Stimulated activated CD4-positive, alpha-beta T cell treated with anti-CD3 and anti-CD28 coated beads, Interleukin-2, amount 100 ng/mL, for 4 hours (primary cell): ENCODE results near the gene ASB1.

Experiments used
- DNase-seq: peaks from one replicate; pipeline ENCODE4 v3.0.0-alpha.2; 2020; ENCODE audit warnings: low read depth

ASB1 gene

DNA sequence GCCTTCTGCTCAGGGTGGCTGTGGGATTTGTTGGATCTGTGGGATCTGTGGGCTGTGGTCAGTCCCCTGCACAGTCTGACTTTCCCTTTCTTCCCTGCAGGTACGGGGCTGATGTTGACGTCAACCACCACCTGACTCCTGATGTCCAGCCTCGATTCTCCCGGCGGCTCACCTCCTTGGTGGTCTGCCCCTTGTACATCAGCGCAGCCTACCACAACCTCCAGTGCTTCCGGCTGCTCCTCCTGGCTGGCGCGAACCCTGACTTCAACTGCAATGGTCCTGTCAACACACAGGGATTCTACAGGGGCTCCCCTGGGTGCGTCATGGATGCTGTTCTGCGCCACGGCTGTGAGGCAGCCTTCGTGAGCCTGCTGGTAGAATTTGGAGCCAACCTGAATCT, 17.5 kb downstream of the ASB1 start:
- no peak for DNase-seq

DNA sequence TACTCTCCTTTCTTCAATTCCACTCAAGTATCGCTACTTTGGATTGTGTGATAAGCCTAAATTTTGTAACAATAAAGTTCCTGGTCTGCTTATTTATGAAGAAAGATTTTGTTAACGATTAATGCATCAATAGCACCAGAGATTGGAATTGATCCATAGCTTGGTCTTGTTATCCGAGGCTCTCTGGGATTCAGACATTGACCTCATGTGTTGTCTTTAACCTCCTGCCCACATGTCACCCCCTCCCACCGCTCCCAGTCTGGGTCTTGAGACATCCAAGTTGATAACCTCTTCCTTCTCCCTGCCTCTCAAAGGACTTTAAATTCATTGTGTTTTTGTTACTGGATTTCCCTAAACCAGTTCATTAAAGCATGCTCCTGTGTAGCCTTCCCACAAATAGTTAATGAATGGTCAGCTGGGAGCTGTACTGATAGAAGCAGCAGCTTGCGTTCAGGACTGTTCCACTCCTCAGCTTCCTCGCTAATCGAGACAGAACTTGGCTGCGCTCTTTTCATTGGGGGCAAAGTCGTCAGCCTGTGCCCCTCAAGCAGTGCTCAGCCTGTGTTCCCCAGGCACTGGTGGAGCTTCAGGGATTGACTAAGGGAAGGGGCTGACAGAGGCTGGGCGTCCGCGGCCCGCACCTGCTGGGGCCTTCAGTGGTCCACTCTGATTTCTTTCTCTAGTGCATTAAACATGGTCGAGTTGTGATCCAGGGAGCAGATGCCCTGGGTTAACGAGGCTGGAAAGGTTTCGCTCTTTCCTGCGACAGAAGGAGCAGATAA, 18.9 kb downstream of the ASB1 start:
- no peak for DNase-seq

DNA sequence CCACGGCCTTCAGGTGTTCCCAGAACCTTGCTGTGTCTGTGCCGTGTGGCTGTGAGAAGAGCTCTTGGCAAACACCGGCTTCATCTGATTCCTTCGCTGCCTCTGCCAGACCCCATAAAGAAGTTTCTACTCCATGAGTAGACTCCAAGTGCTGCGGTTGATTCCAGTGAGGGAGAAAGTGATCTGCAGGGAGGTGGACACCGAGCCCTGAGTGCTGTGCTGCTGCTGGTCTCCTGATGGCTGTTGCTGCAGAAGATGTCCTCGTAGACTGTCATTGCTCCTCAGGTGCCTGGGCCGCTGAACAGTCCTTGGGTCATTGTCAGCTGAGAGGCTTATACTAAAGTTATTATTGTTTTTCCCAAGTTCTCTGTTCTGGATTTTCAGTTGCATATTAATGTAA, 19.6 kb downstream of the ASB1 start:
- DNase-seq, result no peak

DNA sequence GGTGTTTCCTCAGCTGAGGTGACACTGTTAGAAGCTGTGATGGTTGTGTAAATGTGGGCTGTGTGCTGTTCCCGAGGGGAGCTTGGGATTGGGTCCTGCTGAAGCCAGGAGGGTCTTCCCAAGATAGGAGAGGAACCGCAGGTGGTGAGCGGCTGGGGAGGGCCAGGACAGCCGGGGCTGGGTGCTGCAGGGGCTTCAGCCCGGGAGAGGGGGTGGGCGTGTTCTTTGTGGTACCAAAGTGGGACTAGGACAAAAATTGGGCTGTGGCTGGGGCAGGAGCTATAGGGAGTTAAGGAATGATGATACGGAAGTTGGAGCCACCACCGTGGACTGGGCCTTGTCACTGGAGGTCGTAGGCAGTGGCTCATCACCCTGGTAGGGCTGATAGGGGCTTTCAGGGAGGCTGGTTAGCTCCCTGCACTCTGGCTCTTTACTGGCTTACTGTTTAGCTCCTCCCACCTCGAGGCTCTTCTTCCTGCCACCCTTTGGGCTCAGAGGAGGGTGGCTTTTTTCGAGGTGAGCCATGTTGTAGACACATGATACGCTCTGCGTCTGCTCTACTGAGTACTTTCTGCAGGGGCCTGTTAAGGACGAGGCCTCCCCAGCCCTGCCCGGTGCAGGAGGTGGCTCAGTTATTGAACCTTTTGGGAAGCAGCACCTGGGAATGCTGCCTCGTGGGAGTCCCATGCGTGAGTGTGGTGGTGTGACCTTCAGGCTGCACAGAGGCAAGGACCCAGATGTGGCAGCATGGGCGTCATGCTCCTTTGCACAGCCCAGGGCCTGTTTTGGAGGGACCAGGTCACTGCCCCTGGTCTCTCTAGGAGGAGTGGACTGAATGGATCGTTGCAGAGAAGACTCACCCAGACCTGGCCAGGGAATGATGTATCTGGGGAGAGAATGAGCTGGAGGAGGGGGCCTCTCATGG, 21.6 kb downstream of the ASB1 start:
- DNase-seq, result no peak

DNA sequence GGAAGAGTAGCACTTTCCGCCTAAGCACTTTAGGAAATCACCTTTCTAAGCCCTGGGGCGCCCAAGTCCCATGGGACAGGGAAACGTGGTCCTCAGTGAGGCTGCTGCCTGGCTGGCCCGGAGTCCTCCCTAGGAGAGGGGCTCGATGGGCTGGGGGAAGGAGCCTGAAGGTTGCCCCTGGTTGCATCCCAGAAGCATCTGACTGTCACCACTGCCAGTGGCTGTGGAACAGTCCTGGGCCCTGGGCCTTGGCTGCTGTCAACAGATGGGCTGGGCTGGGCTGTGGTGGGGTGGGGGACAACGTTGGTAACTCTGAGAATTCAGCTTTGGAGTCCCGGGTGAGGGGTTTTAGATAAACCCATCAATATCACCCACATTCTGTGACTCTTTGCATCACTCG, 22.5 kb downstream of the ASB1 start:
- no peak for DNase-seq

DNA sequence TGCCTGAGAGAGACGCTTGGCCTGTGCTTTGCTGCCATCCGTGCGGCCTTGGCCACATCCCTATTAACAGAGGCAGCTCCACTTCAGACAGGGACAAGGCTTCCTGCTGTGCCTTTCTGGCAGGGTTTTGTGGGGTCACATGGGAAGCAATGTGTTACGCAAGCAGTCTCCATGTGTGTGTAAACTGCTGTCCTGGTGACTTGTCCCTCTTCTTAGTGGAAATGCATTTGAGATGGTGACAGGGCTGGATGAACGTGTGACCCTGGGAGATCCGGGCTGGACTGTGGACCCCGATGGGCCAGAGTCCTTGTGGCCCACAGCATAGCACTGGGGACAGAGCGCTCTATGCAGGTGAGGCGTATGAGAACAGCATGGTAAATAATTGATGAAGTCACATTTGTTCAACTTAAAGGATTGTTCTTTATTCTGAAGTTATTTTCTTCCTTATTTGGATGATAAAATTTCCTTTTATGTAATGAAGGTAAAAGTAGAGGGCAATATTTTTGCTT, 23.2 kb downstream of the ASB1 start:
- DNase-seq, result no peak

DNA sequence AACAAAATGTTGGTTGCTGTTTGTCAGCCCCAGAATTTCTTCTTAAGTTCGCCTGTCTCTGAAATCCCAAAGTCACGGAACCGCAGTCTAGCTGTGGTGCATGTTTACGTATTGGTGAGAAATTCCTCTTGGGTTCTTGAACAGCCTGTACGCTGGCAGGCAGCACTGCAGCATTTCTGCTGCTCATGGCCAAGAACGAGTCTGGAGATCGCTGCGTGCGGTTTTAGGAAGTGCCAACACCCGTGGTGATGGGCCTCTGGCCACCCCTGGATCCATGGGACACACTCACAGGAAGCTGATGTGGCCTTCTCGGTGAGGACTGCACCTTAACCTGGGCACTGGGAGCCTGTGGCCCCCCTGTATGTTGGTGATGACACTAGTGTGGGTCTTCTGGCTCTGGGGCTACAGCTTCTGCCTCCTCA, 23.7 kb downstream of the ASB1 start:
- no peak for DNase-seq

DNA sequence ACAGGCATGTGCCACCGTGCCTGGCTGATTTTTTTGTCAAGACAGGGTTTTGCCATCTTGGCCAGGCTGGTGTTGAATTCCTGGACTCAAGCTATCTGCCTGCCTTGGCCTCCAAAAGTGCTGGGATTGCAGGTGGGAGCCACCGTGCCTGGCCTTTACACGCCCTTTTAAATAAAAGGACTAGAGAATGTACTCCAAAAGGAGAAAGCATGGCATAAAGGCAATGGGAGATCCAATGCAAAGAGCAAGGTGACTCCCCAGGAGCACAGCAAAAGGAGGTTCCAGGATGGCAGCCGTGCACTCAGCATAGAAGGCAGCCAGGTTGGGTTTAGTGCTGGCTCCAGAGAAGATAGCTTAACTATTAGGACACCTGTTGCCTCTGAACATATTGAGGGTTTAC, 27.1 kb downstream of the ASB1 start:
- DNase-seq, result no peak

DNA sequence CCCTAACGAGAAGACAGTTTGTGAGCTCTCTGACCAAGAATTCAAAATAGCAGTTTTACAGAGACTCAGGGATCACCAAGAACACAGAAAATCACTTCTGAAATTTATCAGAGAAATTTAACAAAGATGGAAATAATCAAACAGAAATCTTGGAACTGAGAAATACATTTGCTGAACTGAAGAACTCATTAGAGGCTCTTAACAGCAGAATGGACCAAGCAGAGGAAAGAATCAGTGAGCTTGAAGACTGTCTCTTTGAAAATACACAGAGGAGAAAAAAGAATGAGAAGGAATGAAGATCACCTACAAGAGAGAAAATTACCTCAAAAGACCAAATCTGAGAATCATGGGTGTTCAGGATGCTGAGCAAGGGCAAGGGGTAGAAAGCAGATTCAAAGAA, 29.7 kb downstream of the ASB1 start:
- DNase-seq, result no peak

DNA sequence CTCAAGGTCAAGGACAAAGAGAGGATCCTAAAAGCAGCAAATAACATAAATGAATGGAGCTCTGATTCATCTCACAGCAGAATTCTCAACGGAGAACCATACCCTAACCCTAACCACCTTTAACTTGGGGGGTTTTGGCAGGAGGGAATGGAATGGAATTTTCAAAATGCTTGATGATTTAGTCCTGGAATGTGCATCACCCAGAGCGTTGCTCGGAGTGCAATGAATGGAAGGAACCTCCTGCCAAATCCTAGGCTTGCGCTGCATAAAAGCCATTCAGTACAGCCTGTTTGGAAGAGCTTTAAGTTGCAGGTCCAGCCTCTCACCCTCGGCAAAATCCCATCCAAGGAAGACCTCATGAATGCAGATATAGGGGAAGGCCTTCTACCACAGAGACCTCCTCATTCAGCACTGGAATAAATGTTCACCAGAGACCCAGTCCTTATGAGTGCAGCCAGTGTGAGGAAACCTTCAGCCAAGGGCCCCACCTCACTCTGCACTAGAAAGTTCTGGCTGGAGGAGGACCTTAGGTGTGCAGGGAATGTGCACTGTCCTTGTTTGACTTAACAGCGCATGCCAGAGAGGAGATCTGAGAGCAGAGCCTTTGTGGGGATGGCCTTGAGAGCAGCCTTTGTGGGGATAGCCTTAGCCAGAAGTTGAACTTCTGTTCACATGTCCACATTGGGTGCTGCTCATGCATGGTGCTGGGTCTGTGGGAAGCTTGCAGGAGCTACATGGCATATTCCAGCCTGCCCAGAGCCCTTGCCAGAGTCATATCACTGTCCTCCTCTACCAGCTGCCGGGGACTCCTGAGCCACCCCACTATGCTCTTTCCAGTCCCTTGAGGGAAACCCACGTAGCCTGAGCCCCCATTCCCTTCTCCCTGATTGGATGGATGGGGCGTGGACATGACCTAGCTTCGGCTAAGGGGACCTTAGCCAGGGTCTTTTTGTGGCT, 30.5 kb downstream of the ASB1 start:
- no peak for DNase-seq

DNA sequence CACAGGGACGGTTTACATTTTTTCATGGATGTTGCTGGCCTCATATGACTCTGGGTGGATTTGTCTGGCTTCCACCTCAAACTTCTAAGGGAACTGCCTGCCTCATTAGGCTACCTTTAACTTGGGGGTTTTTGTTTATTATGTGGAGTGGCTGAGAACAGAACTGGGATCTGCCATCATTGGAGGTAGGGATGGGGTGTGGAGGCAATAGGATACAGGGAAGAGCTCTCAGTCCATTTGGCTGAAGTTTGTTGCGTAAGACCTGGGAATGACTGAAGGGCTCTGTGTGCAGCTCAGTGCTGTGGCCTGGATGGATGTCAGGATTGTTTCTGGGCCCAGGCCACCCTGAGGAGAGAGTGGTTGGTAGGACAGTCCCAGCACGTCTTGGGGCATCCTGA, 31.2 kb downstream of the ASB1 start:
- no peak for DNase-seq

DNA sequence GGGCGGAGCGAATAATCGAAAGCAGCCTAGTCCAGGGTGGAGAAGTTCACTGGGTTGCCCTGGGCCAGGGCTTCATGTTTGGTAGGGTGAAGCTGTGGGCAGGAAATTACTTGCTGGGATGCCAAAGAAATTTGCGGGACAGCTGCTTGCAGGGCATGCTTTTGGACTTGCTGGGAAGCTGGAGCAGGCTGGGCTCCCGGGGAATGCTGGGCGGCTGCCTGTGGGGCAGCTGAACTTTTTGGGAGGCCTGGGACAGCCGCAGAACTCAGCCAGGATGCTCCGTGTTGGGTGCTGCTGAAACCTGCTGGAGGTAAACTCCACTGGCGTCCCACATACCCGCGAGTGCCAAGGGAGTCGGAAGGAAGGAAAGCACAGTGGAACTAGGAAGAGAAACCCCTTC, 31.9 kb downstream of the ASB1 start:
- DNase-seq, result no peak

DNA sequence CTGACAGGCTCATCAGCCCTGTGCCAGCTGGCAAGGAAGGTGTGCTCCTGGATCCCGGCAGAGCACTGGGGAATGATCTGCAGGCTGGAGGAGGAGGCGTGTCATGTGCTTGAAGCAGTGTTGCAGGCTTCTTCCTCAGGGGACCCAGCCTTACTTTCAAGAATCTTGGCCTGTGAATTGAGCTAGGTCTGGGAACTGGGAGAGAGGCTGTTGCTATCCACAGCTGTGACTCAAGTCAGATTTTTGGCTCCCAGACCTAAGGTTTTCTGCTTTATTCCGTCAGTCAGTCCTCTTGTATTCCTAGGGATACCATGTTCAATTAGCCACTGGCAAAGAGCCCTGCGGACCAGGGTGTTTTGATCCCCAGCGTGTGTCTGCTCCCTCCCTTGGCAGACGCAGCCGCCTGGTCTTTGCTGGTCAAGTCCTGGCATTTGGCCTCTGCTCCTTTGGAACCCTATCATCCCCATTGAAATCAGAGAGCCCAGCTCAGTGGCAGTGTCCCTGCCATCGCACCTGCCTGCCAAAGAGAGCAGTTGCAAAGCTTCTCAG, 32.4 kb downstream of the ASB1 start:
- DNase-seq, result no peak

DNA sequence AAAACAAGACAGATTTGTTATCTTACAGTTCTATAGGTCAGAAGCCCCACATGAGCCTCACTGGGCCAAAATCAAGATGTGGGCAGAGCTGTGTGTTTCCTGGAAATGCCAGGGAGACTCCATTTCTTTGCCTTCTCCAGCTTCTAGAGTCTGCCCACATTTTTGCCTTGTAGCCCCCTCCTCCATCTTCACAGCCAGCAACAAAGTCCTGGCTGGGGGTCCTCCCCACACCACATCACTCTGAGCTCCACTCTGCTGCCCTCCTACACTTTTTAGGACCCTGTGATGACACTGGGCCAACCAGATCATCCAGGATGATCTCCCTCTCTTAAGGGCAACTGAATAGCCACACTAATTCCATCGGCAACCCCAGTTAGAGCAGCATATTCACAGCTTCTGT, 34.3 kb downstream of the ASB1 start:
- no peak for DNase-seq

DNA sequence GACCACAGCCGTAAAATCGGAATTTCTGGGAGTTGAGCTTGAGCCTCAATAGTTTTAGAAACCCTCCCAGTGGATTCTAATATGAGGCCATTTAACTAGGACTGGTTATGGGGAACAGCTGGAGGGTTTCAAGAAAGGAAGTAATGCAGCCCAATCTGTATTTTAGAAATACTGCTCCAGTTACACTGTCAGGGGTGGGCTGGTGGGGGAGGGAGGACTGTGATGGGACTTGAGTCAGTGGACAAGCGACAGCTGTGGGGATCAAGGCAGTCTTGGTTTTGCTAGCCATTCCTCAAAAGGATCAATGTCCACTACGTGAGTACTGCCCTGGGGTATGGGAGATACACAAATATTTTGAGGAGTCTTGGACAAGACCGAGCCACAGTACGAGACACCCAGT, 34.8 kb downstream of the ASB1 start:
- no peak for DNase-seq

DNA sequence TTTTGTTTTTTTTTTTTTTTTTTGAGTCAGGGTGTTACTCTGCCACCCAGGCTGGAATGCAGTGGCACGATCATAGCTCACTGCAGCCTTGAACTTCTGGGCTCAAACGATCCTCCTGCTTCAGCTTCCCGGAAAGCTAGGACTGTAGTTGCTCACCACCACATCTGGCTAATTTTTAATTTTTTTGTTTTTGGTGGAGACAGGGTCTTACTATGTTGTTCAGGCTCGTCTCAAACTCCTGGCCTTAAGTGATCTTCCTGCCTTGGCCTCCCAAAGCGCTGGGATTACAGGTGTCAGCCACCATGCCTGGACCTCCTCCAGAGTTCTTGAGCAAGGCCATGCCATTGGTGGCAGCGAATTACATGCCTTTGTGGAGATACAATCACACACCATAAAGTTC, 35.2 kb downstream of the ASB1 start:
- DNase-seq, result no peak

DNA sequence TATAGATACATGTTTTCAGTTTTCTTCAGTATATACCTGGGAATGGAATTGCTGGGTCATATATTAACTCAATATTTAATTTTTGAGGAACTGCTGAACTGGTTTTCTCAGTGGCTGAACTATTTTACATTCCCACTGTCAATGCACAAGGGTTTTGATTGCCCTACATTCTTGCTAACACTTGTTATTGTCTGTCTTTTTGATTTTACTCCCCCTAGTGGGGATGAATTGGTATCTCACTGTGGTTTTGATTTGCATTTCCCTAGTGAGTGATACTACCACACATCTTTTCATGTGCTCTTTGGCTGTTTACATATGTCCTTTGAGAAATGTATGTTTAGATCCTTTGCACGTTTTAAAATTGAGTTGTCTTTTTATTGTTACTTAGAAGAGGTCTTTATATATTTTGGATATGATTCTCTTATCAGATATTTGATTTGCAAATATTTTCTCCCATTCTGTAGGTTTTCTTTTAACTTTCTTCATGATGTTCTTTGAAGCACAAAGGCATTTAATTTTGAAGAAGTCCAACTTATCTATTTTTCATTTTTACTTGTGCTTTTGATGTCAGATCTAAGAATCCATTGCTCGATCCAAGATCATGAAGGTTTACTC, 36.2 kb downstream of the ASB1 start:
- no peak for DNase-seq

DNA sequence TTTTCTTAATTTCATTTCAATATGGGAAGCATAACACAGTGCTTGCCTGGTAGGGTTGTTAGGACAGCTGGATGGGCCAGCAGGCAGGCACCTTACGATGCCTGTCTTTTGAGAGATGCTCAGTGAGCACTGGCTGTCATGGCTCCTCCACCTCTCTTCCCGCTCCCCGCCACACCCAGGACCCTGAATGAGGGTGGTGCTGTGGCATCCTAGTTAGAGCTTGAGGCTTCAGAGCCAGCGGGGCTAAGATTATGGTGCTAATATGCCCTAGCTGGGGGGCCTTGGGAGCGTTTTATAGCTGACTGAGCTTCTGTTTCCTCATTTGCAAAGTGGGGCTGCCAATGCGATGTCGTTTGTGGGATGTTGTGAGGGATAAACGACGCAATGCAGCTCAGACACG, 37.7 kb downstream of the ASB1 start:
- DNase-seq, result no peak

DNA sequence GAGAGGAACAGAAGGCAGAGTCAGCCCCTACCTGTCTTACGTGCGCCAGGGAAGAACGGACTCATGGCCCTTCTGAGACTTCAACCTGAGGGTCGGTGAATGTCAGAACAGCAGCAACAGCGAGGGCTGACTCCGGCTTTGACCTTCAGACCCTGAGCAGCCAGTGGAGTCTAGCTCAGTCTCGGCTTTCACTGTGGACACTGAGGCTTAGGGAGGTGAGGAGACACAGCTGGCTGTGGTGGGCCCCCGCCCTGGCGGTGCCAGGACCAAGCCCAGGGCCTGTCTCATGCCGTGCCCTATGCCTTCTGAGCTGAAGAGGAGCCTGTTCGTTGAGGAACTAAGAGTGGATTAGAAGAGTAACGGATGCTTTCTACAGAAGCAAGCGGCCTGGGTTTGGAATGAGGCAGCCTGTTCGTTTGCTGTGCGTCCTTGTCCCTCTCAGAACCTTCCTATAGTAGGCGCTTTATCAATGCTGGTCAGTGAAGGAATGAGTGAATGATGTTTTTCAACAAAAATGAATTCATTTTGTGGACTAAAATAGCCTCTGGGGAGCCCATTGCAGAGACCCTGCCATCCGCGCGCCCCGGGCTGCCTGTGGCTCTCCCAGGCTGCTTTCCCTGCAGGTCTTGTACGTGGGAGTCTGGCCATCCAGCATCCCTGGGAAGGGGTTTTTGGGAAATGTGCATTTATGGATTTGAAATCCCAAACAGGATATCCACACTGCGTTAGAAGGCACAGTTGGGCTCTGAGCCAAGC, 38.9 kb downstream of the ASB1 start:
- DNase-seq, result no peak

DNA sequence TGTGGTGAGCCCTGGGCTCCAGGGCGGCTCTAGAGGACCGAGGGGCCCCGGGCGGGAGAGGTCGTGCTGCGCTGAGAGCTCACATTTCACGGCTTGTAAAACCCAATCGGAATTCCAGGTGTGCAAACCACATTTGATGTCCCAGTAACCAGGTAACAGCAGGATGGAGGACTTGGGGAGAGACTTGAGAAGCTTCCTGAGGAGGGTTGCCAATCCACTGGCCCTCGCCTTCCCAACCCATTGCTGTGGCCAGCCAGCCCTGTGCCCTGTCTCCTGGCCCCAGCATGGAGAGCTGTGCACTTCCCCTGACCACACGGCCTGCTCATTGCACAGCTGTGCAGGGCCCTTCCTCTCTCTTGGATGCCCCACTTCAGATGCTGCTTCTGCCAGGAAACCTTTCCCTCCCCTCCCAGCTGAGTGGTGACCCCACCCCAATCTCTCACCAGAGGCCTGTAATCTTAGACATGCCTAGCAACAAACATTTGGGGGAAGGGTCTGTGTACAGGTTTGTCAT, 39.6 kb downstream of the ASB1 start:
- DNase-seq, result no peak
